G401.6 (cell line): ENCODE results near the gene AP2A2.

Source experiments
- FAIRE-seq: peaks from 2 replicates; lab custom pipeline; 2012; peaks lifted over from hg19 to GRCh38; lab: Jason Lieb, UNC

AP2A2 gene

DNA sequence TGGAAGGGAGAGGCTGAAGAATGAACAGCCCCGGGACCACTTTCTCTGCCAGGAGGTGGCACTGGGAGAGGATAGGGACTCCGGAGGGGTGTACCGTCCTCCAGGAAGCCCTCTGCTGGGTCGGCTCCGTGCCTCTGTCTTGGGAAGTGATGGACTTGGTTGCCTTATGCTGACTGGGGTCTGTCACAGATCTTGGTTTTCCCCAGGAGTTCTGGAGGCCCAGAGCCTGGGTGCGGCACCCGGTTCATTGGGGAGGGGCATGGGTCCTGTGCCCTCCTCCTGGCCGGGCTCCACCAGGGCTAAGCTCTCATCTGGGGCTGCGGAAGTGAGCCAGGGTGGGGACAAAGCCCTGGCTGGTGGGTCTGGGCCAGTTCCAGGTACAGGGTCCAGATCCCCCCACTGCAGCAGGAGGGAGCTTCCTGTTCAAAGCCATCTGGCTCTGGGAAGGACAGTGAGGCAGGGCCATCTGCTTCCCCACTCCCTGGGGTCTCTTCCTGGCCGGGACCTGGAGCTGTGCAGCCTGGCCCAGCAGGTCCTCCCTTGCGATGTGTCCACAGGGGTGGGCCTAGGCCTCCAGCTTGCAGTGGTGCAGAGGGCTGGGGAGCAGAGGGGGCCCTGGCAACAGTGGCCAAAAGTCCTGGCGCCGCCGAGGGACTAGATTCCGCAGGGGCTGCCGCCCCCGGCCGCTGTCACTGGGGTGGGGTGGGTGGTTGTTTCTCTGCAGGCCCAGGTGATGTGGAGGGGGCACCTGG, 1.1 kb upstream of the AP2A2 start:
- FAIRE-seq: no peak

DNA sequence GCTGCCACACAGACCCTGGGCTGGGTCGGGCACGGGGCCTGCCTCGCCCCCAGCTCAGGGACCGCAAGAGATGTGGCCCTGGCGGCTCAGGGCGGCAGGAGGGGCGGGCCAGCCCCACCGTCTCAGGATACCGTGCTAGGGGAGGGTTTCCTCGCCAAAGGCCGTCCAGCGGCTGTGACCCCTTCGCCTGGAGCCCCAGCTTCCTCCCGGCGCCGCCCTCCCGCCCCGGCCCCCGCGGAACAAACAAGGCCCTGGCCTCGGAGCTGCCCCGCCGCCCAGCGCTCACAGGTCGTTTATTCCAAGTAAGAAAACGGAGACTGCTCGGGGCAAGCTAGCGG, 543 bp upstream of the AP2A2 start:
- FAIRE-seq: no peak

DNA sequence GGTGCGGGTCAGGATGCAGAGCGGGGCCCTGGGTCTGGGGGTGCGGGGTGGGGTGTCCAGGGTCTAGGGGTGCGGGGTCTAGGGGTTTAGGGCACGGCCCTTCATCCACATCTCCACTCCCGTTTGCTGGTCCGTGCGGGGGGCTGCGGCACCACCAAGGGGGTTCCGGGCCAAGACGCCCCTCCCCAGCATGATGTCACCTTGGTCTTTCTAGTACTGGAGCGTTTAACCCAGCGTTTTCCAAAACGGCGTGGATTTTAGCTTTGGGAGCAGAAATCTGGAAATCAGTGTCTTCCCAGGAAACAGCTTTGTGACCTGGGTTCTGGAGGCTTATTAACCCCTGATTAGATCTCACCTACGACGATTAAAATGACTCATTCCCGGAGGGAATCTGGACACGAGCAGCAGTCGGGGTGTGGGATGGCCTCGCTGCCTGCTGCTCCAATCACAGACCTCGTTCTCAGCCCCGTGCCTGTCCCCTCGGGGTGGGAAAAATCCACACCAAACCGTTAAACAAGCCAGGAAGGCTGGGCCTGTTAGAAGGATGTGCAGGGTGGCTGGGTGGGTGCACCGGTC, 759 bp downstream of the AP2A2 start:
- FAIRE-seq: no peak

DNA sequence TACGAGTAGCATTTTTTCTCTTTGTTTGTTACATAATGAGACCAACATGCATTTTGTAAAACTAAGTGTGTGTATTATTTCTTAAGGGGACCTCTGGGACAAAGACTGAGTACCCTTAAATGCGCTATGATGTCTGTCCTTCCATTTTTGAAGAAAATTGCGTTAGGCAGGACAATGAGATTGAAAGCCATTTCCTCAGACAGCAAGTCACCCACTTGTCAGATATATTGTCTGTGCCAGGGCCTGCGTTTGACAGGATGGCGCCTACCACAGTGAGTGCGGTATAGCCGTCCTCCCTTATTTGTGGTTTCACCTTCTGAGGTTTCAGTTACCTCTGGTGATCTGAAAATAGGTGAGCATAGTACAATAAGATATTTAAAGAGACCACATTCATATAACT, 2.2 kb downstream of the AP2A2 start:
- no peak for FAIRE-seq

DNA sequence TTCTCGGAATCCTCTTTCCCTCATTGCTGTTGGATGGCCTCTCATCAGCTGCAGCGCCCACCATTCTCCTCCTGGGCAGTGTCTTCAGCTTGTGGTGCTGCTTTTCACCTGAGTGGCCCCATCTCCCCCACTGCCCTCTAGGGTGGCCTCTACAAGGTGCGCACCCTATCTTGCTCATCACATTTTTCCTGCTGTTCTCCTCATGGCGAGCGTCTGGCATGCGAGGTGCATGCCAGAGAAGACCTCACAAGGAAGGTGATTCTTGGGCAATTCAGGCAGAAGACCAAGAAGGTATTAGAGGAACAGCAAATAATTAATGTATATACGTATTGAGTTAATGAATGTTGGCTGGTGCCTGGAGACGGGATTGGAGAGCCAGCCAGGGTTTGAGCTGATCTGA, 3.1 kb downstream of the AP2A2 start:
- FAIRE-seq: no peak

DNA sequence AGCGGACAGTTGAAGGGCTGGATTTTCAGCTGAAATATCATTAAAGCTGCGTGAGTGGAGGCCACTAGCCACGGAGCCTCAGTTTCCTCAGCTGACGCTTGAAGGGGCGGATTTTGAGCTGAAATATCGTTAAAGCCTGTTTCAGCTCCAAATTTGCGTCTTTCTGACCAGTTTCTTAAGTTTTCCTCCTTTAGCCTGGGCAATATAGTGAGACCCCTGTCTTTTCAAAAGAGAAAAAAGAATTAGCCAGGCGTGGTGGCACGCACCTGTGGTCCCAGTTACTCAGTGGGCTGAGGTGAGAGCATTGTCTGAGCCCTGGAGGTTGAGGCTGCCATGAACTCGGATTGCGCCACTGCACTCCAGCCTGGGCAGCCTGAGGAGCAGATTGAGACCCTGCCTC, 3.7 kb downstream of the AP2A2 start:
- FAIRE-seq: no peak

DNA sequence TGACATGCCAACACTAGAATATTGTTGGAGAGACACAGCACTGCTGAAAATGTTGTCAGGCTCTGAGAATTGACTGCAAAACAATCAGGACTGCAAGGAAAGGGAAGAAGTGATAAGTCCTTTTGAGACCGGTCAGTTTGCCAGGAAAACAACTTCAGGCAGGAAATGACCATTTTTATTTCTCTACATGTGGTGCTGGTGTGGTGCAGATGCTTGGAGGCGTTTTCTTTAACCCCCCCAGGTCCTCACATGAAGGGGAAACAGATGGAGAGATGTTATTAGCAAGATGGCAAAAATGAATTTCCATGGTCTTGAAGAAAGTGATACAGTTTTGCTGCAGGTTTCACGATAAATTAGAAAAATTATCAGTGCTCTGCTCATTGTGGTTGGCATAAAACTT, 5.7 kb downstream of the AP2A2 start:
- no peak for FAIRE-seq

DNA sequence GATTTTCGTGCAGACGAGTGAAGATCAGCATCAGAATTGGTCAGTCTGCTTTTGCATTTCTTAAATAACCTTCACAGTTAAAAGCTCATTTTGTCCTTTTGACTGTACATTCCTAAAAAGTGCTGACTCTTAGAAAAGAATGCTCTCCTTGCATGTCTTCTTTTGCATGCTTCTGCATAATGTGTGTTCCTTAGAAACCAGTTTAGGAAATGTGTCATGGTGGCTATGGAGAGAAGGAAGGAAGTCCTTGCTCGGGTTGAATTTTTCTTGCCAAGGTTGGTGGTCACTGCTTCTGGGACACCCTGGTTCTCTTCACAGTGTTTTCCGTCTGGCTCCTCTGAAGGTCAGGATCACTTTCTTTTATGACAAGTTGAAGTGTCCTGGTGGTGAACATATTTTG, 6.8 kb downstream of the AP2A2 start:
- FAIRE-seq: no peak

DNA sequence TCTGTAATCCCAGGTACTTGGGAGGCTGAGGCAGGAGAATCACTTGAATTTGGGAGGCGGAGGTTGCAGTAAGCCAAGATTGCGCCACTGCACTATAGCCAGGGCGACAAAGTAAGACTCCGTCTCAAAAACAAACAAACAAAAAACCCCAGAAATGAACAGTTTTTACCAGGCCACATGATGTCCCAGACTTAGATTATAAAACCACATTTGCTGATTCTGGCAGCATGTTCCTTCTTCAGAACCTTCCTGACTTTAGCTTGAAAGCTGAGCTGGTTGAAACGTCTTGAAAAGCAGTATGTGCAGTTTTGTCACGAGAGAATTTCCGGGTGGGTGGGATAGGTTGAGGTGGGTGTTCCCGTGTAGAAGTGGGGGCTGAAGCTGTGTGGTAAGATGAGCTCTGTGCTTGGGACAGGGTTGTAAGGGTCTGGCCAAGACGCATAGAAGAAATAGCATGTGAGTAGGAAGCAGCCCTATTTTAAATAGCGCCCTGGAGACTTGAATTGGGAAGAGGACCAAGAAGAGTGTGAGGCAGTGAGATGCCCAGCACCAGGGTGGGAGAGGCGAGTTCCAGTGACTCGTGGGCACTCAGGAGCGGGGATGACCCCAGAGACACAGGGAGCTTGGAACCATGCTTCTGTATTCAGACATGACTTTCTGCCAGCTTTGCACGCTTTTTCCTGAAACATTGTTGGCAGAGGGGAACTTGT, 7.6 kb downstream of the AP2A2 start:
- no peak for FAIRE-seq

DNA sequence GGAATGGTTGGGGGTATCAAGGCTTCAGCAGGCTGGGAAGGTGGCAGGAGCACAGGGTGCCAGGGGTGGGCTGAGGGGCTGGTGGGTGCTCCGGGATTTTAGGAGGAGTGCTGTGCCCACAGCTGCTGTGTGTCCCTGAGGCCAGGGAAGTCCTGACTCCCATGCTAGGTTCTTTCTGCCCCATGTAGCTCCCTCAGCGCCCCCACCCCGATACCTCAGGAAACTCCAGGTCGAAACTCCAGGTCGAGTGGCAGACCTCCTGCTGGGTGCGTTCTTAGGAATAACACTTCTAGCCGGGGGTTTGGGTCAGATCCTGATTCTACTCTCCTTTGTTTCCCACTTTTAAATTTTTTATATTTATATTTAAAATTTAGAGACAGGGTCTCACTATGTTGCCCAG, 8.3 kb downstream of the AP2A2 start:
- FAIRE-seq: no peak

DNA sequence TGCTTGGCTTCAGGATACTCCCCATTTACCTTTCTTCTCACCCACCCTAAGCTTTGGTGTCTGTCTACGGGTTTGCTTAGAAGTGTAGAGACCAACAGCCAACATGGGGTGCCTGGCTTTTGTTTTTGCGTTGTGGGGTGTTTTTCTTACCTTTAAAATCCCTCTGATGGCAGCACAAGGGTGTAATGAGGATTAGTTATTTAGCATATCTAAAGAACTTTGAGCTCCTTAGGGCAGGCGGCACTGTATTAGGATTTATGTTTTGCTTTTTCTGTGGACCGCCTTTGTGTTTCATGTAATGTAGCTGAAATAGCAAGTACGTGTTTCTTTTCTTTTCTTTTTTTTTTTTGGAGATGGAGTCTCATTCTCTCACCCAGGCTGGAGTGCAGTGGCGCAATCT, 8.9 kb downstream of the AP2A2 start:
- no peak for FAIRE-seq

DNA sequence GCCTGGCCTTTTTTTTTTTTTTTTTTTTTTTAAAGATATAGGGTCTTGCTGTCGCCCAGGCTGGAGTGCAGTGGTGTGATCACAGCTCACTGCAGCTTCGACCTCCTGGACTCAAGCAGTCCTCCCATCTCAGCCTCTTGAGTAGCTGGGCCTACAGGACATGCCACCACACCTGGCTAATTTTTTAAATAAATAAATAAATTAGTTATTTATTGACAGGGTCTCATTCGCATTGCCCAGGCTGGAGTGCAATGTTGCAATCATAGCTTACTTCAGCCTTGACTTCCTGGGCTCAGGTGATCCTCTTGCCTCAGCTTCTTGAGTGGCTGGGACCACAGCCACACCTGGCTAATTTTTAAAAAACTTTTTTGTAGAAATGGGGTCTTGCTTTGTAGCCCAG, 10.5 kb downstream of the AP2A2 start:
- no peak for FAIRE-seq

DNA sequence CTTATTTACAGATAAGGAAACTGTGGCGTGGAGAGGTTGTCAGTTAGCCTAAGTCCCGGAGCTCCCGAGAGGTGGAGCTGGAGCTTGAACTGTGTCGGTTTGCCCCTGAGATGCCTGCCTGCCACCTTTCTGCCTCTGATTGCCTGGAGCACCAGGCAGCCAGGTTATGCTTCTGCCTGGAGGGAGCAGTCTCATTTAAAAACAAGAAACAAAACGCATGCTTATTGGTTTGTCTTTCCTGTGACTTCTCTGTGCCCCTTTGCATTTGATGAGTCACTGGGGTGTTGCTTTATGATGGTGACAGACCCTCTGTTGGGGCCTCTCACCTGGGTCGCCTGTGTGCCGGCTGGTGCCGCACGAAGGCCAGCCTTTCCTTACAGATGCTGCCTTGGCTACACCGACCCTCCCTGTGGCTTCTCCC, 12.2 kb downstream of the AP2A2 start:
- no peak for FAIRE-seq

DNA sequence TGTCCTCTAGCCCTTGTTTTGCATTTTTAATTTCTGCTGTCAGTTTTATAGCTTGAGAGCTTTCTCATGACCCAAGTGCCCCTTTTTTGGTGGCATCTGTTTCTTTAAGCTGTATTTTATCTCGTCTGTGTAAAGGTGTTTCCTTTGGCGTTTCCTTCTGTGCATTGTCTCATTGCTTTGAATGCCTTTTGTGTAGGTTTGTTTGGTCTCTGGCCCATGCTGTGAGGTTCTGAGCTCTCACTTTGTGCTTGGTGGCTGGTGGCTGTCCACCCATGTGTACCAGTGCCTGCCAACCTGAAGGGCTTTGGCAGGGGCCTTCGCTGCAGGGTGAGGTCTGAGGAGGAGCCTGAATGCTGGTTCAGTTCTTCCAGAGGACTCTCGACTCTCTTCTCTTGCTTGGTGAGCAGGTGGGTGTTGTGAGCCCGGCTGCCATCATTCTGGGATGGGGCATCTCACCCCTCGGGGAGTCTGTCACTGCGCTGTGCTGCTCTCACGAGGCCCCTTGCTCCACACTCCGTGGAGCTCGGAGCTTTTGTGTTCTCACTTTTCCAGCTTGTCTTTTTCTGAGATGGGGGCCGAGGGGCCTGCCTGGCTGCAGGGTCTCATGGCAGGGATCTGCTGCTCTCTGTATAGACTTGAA, 14.9 kb downstream of the AP2A2 start:
- no peak for FAIRE-seq

DNA sequence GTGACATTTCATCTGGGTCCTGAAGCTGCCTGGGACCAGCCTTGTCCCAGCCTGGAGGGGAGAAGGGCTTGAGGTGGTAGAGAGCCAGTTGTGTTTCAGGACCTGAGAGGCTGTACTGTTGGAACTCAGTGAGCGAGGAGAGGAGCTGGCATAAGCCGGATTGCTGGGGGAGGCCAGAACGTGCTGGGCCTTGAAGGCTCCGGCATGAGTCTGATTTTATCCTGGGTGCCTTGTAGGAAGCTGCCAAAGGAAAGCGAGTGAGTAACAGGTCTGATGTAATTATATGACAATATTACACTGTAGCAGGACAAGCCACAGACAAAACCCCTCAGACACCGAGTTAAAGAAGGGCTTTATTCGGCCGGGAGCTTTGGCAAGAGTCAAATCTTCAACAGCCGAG, 17.2 kb downstream of the AP2A2 start:
- FAIRE-seq: no peak

DNA sequence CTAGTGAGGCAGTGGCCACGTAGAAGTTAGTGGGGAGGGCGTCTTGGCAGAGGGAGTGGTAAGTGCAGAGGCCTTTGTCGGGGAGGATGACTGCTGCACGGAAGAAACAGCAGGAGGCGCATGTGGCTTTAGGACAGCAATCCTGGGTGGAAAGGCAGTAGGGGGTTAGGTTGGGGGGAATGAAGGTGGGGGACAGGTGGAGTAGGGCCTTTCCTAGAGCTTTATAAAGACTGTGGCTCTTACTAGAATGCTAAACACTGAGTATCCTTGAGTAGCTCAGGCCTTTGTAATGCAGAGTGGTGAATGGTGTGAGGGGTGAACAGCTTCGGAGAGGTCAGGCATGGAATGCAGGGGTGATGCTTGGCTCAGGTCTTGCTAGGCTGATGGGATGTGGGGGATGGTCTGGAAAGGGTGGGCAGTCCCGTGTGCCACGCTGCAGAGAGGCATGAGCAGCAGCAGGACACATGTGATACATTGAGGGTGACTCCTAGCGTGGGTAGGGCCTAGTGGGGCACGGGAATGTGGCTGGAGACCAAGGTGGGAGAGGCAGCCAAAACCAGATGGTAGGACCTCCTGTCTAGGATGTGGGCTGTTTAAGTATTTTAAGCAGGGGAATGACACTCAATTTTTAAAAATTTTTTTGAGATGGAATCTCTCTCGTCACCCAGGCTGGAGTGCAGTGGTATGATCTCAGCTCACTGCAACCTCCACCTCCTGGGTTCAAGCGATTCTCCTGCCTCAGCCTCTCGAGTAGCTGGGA, 19.2 kb downstream of the AP2A2 start:
- no peak for FAIRE-seq

DNA sequence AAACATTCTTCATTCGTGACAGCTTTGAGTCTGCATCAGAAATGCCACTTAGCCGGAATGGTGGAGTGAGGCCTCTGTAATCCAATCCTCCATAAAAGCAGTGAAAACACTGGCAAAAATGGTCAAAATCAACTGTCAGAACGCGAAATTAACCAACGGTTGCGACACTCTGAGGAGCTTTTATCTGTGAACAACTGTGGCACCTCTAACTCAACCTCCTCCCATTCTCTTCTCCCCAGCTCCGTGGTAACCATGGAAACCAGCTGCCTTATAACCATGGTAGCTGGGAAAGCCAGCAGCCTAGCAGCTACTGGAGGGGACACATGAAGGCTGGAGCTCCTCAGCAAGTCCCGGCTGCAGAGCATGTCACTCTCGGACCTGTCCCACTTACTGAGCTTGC, 20.3 kb downstream of the AP2A2 start:
- FAIRE-seq: no peak

DNA sequence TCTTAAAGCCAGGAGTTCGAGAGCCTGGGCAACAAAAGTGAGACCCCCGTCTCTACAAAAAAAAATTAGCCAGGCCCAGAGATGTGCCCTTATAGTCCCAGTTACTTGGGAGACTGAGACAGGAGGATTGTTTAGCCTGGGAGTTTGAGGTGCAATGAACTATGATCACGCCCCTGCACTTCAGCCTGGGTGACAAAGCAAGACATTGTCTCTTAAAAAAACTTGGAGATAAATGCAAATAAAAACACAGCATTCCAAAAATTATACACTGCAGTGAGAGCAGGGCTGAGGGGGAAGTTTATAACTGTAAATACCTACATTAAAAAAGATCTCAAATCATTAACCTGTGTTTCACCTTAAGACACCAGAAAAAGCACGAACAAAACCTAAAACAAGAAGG, 22.1 kb downstream of the AP2A2 start:
- FAIRE-seq: no peak

DNA sequence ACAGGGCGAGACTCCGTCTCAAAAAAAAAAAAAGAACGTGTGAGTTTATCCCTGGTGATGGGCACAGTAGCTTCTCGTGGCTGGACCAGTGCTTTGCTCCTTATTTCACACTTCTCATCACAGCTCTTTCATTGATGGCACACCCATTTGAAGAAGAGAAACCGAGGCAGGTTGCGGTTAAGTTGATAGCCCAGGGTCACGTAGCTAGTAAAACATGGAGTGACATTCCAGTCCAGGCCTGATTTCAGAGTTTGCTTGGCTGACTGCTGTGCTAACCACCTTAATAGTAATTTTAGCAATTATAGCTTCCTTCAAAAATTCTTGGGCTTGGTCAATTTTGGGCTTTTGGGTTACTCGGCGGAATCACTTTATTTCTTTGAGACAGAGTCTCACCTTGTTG, 25.8 kb downstream of the AP2A2 start:
- no peak for FAIRE-seq

DNA sequence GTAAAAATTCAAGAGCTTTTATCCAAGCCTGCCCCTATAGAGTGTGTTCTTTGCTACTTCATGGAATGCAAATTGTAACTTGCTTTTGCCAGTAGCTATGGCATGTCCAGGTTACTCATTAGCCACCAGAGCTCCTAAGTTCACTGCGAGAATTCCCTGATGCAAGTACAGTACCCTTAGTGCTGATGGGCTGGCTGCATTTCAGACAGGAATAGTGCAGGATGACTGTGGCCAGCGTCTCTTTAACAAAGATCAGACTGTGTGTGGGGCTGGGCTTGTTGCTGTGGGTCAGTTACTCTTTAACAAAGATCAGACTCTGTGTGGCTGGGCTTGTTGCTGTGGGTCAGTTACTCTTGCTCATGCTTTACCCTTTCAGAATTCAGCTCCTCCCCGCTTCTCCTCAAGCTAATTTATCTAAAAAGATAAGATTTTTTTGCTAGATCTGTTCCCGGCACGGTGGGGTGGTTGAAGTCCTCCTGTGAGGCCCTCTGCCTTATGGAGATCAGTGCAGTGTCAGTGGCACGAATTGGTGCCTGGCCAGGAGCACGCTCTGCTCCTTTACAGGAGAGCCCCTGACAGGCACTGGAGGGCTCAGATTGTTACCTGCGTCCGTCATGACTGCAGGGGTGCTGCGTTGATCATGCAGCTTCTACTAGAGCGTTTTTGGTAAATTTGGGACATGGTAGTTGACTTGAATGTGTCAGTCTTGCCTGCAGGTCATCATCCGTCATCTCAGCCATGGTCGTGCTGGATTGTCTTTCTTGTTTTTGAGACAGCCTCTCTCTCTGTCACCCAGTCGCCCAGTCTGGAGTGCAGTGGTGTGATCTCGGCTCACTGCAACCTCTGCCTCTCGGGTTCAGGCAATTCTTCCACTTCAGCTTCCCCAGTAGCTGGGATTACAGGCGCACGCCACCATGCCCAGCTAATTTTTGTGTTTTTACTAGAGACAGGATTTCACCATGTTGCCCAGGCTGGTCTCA, 27.0 kb downstream of the AP2A2 start:
- FAIRE-seq: no peak

DNA sequence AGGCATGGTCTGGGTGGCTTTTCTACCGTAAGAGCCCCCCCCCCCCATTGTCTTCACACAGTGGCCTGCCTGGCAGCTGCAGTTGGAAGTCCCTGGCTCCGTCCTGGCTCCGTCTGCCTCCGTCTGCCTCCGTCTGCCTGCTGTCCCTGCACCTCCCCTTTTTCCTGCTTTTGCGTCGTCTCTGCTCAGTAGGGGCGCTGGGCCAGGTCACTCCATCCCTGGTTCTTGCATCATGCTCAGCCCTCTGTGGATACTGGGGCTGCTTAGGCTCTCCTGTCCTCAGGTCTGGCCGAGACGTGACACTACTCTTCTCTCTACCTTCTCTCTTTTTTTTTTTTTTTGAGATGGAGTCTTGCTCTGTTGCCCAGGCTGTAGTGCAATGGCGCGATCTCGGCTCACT, 27.8 kb downstream of the AP2A2 start:
- no peak for FAIRE-seq
